CD14-positive monocyte (primary cell): Measurements from ENCODE around the gene GRIN3B. TPM values are rescaled to one million over a fixed set of nuclear protein-coding genes. Genes with fewer than 3 reads are reported as not detected.

Source experiments
- DNase-seq, 3 donors: peaks; one replicate each; pipeline ENCODE4 v3.0.0-alpha.2; 2011 to 2022
- H2AFZ ChIP-seq: 2 replicates; pipeline ENCODE4 v1.6.0; 2012; ENCODE audit warnings: mild to moderate bottlenecking, low read depth, low read length, inconsistent platforms; ENCODE audit not compliant: insufficient read depth, poor library complexity, severe bottlenecking
- H3K27ac ChIP-seq, 2 donors: 1 replicate in 1 of 2; 2 replicates in 1 of 2; pipeline ENCODE4 v1.5.1; 2012 to 2013; ENCODE audit warnings: low read length in 2 of 2, control low read depth in 1 of 2, inconsistent platforms in 1 of 2, low read depth in 1 of 2, mild to moderate bottlenecking in 1 of 2
- H3K27me3 ChIP-seq, 2 donors: one replicate each; pipeline versions ENCODE4 v1.6.0 to v1.6.1; 2011 to 2013; ENCODE audit warnings: low read length in 2 of 2; ENCODE audit not compliant: control insufficient read depth in 2 of 2, insufficient read depth in 2 of 2
- H3K36me3 ChIP-seq, 2 donors: replicated peaks in 1 of 2; 1 replicate in 1 of 2; 2 replicates in 1 of 2; pipeline versions ENCODE4 v1.5.1 to v1.6.1; 2012 to 2013; ENCODE audit warnings: low read length in 2 of 2, control low read depth in 1 of 2, inconsistent platforms in 1 of 2, mild to moderate bottlenecking in 1 of 2; ENCODE audit not compliant: insufficient read depth in 2 of 2, control insufficient read depth in 1 of 2
- H3K4me1 ChIP-seq, 2 donors: 1 replicate in 1 of 2; 2 replicates in 1 of 2; pipeline versions ENCODE4 v1.5.1 to v1.6.1; 2012 to 2013; ENCODE audit warnings: low read length in 2 of 2, control low read depth in 1 of 2, inconsistent platforms in 1 of 2, mild to moderate bottlenecking in 1 of 2, moderate library complexity in 1 of 2; ENCODE audit not compliant: insufficient read depth in 2 of 2, control insufficient read depth in 1 of 2
- H3K4me2 ChIP-seq: replicated peaks from 2 replicates; pipeline ENCODE3; 2012; ENCODE audit warnings: low read length, moderate library complexity, mild to moderate bottlenecking; ENCODE audit not compliant: poor library complexity, severe bottlenecking; ENCODE audit errors: extremely low read depth
- H3K4me3 ChIP-seq, 3 experiments: fragments of 200-600 bp in 1 of 3; sonication (generic) in 1 of 3; replicated peaks in 1 of 3; 1 replicate in 2 of 3; 2 replicates in 1 of 3; pipeline ENCODE4 v1.5.1; 2011 to 2013; ENCODE audit warnings: low read length in 3 of 3, mild to moderate bottlenecking in 3 of 3, control low read depth in 2 of 3, low read depth in 2 of 3, inconsistent platforms in 1 of 3, moderate library complexity in 1 of 3
- H3K79me2 ChIP-seq: 2 replicates; pipeline ENCODE4 v1.6.0; 2012; ENCODE audit warnings: mild to moderate bottlenecking, control low read depth, inconsistent platforms, low read length, moderate library complexity; ENCODE audit not compliant: insufficient read depth
- H3K9ac ChIP-seq: 2 replicates; pipeline ENCODE4 v1.6.0; 2017; ENCODE audit warnings: low read length, mild to moderate bottlenecking; ENCODE audit not compliant: insufficient read depth, poor library complexity, severe bottlenecking
- H3K9me3 ChIP-seq, 2 donors: replicated peaks in 1 of 2; 1 replicate in 1 of 2; 2 replicates in 1 of 2; pipeline versions ENCODE4 v1.5.1 to v1.6.1; 2012 to 2013; ENCODE audit warnings: low read length in 2 of 2, control low read depth in 1 of 2; ENCODE audit not compliant: control insufficient read depth in 1 of 2, insufficient read depth in 1 of 2
- H4K20me1 ChIP-seq: 2 replicates; pipeline ENCODE4 v1.6.0; 2012; ENCODE audit warnings: mild to moderate bottlenecking, low read length, control low read depth, moderate library complexity; ENCODE audit not compliant: insufficient read depth
- H3K27ac Mint-ChIP-seq, 7 donors: one replicate each; pipeline ENCODE4 v1.8.0; 2020; ENCODE audit warnings: mild to moderate bottlenecking in 7 of 7, mixed read lengths in 7 of 7, moderate library complexity in 6 of 7, inconsistent platforms in 2 of 7
- H3K27me3 Mint-ChIP-seq, 3 donors: one replicate each; pipeline ENCODE4 v1.8.0; 2021 to 2022; ENCODE audit warnings: low read depth in 3 of 3, mild to moderate bottlenecking in 3 of 3, mixed read lengths in 3 of 3, moderate library complexity in 3 of 3, inconsistent platforms in 1 of 3
- H3K36me3 Mint-ChIP-seq, 2 donors: one replicate each; pipeline ENCODE4 v1.8.0; 2020; ENCODE audit warnings: mixed read lengths in 2 of 2, inconsistent platforms in 1 of 2, mild to moderate bottlenecking in 1 of 2
- H3K4me1 Mint-ChIP-seq: one replicate; pipeline ENCODE4 v1.8.0; 2020; ENCODE audit warnings: mild to moderate bottlenecking, mixed read lengths
- H3K4me3 Mint-ChIP-seq, 2 donors: one replicate each; pipeline ENCODE4 v1.8.0; 2020; ENCODE audit warnings: mild to moderate bottlenecking in 2 of 2, mixed read lengths in 2 of 2, moderate library complexity in 1 of 2
- H3K9me3 Mint-ChIP-seq, 7 donors: one replicate each; pipeline ENCODE4 v1.8.0; 2020 to 2022; ENCODE audit warnings: mixed read lengths in 7 of 7, mild to moderate bottlenecking in 6 of 7, moderate library complexity in 6 of 7, inconsistent platforms in 2 of 7
- CTCF ChIP-seq: fragments of 200-600 bp; IDR thresholded peaks from one replicate; pipeline ENCODE4 v1.8.0; 2022; ENCODE audit warnings: antibody characterized with exemption, mild to moderate bottlenecking
- WGBS: methylation state at CpG from one replicate; pipeline ENCODE4 v1.1.5; 2013; ENCODE audit warnings: missing lambda C conversion rate; ENCODE audit not compliant: insufficient coverage; 5-methylcytosine and 5-hydroxymethylcytosine counted together
- intact Hi-C, 2 donors: fragments of 100-400 bp; cut with micrococcal nuclease; formaldehyde crosslinking; loops; one replicate each; pipeline versions ENCODE4 v1.15.0 to v1.15.1; 2023
- polyA plus RNA-seq, 3 donors: library from polyadenylated mRNA; depleted of rRNA in 1 of 3; unstranded in 2 of 3; stranded (reverse) in 1 of 3; fragments of 300-500 nt in 2 of 3; fragments of >200 nt in 1 of 3; fragmentation: Illumina TruSeq in 2 of 3; gene quantifications; 1 replicate in 2 of 3; 2 replicates in 1 of 3; pipeline ENCODE4 v1.2.3, GENCODE V29; 2012 to 2021

Gene GRIN3B
- polyA plus RNA-seq, 3 donors = 0.13 to 0.27 TPM; not detected in 1

- no peak for TF ChIP-seq CTCF
- DNase-seq = no peak
Measured at GRCh38 chr19:1019616-1019961, 19.4 kb downstream of the GRIN3B start.

DNA sequence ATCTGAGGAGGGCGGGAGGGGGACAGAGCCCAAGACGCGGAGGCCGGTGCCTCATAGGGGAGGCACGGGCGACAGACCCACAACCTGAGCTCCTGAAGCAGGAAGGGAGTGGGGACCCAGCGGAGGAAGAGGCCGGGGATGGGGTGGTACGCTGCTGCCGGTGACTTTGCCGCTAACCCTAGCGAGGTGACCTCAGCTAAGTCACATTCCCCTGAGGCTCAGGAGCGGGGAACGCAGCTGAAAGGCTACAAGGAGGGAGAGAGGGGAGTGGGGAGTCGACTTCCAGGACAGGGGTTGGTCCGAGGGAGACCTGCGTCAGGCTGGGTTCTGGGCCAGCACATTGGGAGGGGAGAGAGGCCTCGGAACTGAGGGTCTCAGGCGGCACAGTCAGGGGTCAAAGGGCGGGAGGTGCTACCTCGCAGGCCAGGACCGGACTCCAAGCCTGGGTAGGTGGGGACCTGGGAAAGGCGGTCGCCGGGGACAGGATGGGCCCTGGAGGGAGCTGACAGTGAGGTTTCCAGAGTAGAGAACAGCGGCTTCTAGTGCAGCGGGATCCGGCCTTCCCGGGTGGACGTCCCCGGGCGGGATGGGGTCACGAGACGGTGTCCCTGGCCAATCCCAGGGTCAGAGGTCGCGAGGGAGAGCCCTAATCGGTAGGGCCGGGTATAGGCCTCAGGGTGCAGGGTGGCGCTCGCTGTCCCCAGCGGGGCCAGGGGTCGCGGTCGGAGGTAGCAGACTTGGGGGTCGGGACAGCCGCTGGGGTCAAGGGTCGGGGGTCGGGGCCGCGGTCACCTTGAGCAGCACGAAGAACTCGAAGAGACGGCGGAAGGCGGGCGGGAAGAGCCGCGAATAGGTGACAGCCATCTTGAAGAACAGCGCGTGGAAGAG lies 20.0 kb downstream of the GRIN3B start:
- Histone ChIP-seq H2AFZ (peak overlapping the region; percentile 51), H3K79me2 (peaks cover 56% of the 10 kb centered on the region), H3K4me3 (peak overlapping the region; percentile 45 to 96 (median 96)), H3K4me1 (peaks cover 49 to 53% of the 10 kb centered on the region in 2 donors), H3K4me2 (peak overlapping the region; percentile 97), H4K20me1 (peaks cover 55% of the 10 kb centered on the region), H3K36me3 (peaks cover 0 to 8% of the 10 kb centered on the region in 2 donors), H3K9me3 (no peaks in the 10 kb centered on the region), H3K27me3 (no peaks in the 10 kb centered on the region), H3K9ac (peak overlapping the region; percentile 91), H3K27ac (peak overlapping the region; percentile 50 to 99)
- DNase-seq = no peak
- no peak for TF ChIP-seq CTCF
- intact Hi-C loops = loop anchor here in 1 of 2 donors (2.0 to 10.0 kb wide), 3 partner anchors 21 to 85 kb away; partner anchors contain the start of genes ABCA7, ARHGAP45 and GPX4
- Mint-ChIP-seq H3K4me1 (peaks cover 45% of the 10 kb centered on the region), H3K27me3 (no peaks in the 10 kb centered on the region), H3K36me3 (peaks cover 2 to 20% of the 10 kb centered on the region in 2 donors), H3K9me3 (no peaks in the 10 kb centered on the region), H3K4me3 (peak overlapping the region; percentile 88 to 94), H3K27ac (peak overlapping the region; percentile 81 to 99 (median 94))
- under 1% methylated on average over 55 of the region's 60 CpGs for WGBS

More at GRCh38 chr19:1019616-1019961, 19.4 kb downstream of the GRIN3B start:
- Mint-ChIP-seq H3K27me3 (no peaks in the 10 kb centered on the region), H3K4me1 (peaks cover 44% of the 10 kb centered on the region), H3K27ac (peak overlapping the region in 6 of 7 donors; percentile 61 to 99 (median 92)), H3K36me3 (peaks cover 2 to 20% of the 10 kb centered on the region in 2 donors), H3K4me3 (peak overlapping the region; percentile 88 to 94), H3K9me3 (no peaks in the 10 kb centered on the region)
- 79% methylated on average over 13 of the region's 18 CpGs for WGBS
- Histone ChIP-seq H3K4me2 (peak overlapping the region; percentile 97), H2AFZ (no peak overlapping the region), H3K27ac (peak overlapping the region in 1 of 2 donors; percentile 99), H3K9me3 (no peaks in the 10 kb centered on the region), H4K20me1 (peaks cover 61% of the 10 kb centered on the region), H3K4me1 (peaks cover 49 to 53% of the 10 kb centered on the region in 2 donors), H3K9ac (peak overlapping the region; percentile 91), H3K36me3 (peaks cover 5 to 10% of the 10 kb centered on the region in 2 donors), H3K4me3 (peak overlapping the region; percentile 45 to 96 (median 96)), H3K27me3 (no peaks in the 10 kb centered on the region), H3K79me2 (peaks cover 63% of the 10 kb centered on the region)
- intact Hi-C loops = no loop called here
